HG02759 (cell line): ENCODE data around the gene UNKL.

ENCODE experiments used
- ATAC-seq: cut with Tn5 transposase; IDR thresholded peaks from one replicate; pipeline ENCODE4 v1.9.1; 2021; ENCODE audit warnings: mild to moderate bottlenecking, moderate library complexity; ENCODE audit not compliant: unreplicated experiment

Gene UNKL

DNA sequence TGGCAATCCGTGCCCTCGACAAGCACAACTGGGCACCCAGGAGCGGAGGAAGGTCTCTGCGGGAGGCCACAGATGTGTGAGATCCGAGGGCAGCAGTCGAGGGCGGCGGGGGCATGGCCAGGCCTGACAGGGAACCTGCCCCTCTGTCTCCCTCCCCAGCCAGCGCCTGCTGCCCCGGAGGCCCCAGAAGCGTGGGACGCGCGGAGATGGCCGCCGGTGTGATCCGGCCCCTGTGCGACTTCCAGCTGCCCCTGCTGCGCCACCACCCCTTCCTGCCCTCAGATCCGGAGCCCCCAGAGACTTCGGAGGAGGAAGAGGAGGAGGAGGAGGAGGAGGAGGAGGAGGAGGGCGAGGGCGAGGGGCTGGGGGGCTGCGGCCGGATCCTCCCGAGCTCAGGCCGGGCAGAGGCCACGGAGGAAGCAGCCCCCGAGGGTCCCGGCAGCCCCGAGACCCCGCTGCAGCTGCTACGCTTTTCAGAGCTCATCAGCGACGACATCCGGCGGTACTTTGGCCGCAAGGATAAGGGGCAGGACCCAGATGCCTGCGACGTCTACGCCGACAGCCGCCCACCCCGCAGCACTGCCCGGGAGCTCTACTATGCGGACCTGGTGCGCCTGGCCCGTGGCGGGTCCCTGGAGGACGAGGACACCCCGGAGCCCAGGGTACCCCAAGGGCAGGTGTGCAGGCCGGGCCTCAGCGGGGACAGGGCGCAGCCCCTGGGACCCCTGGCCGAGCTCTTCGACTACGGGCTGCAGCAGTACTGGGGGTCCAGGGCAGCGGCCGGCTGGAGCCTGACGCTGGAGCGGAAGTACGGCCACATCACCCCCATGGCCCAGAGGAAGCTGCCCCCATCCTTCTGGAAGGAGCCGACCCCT is 18.1 kb upstream of the UNKL start:
- ATAC-seq, result no peak

DNA sequence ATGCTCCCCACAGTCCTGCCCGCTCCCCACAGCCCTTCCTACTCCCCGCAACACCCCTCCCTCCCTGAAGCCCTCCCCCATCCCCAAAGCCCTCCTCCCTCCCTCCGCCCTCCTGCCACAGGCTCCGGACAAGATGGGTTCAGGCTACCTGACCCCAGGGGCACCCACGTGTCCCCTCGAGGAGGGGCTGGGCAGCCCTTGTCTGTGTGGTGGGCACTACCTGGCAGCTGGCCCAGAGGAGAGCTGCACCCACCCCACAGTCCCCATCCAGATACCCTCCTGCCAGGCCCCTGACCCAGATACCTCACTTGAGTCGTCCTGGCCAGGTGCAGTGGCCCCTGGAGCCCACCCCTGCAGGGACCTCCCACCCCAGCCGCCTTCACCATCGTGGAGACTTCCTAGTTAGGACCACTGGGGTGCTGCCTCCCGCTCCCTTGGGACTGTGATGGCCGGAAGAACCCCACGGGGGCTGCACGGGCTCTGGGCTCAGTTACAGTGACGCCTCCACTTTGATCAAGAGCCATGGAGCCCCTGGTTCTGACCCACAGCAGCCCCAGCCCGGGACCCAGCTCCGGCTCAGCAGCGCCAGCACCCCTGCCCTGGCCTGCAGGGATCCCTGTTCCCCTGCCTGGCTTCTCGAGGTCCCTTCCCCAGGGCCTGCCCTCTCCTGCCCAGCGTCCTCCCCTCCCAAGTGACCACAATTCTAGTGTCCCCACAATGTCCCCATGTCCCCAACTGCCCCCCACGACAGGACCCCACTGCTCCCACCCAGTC is 17.2 kb upstream of the UNKL start:
- no peak for ATAC-seq

DNA sequence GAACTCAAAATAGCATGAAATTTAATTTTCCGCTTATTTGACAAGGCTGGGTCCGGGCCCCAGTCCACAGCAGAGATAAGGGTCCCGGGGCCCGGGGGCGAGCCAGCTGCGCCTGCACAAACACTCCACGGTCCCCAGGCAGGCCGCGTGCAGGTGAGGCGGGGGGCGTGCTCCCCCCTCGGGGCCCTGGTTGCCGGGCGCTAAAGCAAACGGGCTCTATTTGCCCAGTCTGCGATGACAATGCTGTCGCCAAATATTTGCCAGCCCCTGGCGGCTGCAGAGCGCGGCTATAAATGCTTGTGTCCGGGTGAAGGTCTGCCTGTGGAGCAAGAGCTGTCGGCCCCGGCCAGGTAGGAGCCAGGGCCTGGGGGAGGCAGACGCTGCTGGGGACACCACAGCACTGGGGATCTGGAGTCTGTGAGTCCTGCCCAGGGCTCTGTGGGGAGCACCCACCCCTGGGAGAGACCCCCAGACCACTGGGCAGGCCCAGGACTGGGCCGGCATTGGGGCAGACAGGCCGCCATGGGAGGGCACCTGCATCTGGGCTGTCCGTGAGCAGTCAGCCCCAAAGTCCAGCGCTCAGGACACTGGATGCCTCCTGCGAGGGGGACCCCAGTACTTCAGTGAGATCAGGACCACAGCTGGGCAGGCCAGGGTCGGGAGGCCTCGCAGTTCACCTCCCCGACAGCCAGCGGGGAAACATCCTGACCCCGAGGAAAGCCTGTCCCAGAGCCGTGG is 16.4 kb upstream of the UNKL start, which contains the start of gene PERCC1:
Gene PERCC1, plus strand, starts transcription at position 320 of the 738 bp plus-strand sequence. CDS start 1,516 bp downstream, outside the sequence.
- no peak for ATAC-seq

GRCh38 chr16:1430214-1430758 is 15.8 kb upstream of the UNKL start:
- ATAC-seq, result no peak

DNA sequence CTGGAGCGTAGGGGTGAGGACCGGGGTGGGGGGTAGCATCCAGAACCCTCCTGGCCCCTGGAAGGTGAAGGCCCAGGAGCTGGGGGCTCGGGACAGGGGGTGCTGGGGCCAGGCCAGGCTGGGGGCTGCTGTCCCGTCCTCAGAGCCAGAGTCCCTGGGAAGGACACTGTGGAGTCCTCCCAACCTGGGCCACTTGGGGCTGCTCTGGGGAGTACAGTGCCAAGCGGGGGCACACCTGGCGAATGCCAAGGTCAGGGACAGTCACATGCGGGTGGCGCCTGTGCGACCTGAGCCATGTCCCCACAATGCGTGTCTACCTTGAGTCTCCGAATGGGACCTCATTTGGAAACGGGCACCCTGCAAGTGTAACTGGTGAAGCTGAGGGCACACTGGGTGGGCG is 15.1 kb upstream of the UNKL start:
- ATAC-seq, result no peak

DNA sequence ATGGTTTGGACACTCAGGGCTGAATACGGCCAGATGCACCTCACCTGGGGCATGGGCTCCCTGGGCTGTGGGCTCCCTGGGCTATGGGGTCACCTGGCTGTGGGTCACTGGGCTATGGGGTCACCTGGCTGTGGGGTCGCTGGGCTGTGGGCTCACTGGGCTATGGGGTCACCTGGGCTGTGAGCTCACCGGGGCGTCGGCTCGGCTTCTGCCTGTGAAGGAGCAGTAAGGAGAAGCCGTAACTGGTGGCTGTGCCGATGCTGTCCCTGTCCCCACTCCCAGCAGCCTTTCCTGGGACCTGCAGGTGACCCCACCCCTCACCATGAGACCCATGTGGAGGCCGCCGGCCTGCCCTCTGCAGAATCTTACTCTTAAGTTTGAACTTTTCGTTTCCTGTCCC is 14.5 kb upstream of the UNKL start:
- ATAC-seq, result no peak

- ATAC-seq, result peak; percentile 45
Measured at GRCh38 chr16:1428511-1428910, 14.0 kb upstream of the UNKL start.

DNA sequence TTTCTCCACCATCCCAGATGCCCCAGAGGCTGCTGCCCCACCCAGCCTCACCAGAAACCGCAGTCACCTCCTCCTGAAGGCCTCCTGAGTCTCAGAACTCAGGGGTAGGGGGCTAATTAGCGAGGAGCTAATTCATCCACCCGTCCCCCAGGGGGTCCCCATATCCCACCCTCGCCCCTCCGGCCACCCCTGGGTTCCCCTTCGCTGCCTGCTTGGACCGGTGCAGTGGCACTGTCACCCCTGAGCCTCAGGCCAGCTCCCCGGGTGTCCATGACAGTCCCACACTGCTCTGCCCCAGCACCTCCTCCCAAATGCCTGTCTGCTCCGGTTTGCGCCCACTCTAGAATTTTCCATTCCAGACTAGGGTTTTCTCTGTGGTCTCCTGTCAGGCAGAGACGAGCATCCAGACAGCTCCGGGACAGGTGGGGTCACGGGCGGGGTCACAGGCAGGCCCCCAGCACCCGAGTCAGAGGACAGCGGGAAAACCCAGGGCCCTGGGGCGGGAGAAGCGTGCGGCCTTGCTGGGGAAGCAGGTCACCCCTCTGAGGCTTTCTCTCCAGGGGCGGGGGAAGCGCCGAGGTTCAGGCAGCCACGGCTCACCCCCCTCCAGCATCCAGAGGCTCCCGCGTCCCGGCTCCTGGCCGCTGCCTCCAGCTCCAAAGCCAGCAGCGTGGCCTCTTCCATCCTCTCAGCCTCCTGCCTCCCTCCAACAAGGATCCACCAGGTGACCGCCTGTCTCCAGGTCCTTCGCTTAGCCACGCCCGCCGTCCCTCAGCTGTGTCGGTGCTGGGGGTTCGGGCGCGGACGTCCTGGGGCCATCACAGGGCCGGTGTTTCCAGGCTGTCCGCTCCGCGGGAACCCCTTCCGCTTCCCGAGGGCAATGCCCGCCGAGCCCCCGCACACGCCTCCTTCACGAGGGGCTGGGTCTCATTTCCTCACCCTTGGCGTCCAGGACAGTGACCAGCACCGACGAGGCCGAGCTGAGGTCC is 13.3 kb upstream of the UNKL start:
- ATAC-seq, result no peak

DNA sequence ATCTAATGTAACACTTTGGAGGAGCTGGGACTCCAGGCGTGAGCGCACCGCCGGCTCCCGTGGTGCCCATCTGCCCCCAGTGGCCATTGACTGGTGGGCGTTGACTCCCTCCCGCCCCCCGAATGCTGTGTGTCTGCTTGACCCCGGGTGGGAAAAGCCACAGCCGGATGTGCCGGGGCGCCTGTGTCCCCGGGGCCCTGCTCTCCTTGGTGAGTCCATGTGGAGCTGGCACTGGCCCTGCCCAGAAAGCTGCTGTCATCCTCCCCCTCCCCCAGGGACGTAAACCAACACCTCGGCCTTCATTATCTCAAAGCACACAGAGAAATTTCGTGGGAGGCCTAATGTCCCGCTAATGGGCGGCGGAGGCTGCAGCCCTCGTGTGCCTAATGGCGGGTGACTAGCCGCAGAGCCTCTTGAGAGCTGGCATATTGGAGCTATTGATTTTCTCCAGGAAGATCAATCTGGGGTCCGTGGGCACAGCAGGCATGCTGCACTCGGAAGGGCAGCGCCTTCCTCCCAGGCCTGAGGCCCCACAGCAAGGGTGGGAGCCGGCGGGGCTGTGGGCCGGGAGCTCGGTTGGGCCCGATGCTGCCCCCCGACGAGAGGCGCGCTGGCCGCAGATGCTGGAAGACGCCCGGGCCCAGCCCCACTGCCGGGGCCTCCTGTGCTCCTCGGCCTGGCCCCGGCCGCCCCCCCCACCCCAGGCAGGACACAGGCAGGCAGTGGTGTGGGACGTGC is 12.4 kb upstream of the UNKL start:
- ATAC-seq, result no peak

GRCh38 chr16:1425616-1426370 is 11.3 kb upstream of the UNKL start:
- ATAC-seq, result no peak

DNA sequence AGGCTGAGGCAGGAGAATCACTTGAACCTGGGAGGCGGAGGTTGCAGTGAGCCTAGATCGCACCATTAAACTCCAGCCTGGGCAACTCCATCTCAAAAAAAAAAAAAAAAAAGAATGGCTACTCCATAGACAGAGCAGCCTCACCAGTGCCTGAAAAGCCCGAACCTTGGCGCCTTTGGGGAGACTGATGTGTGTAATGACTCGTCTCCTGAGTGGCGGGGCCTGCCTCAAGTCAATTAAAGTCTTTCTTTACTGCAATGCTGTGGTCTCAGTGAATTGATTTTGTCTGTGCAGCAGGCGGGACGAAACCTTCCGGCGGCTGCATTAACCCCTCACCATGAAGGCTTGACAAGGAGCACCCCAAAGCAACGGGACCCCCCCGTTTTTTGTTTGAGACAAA is 9.5 kb upstream of the UNKL start:
- no peak for ATAC-seq

- no peak for ATAC-seq
Measured at GRCh38 chr16:1422076-1422475, 7.6 kb upstream of the UNKL start.

- ATAC-seq, result peak; percentile 3
Measured at GRCh38 chr16:1420111-1420539, 5.6 kb upstream of the UNKL start.

DNA sequence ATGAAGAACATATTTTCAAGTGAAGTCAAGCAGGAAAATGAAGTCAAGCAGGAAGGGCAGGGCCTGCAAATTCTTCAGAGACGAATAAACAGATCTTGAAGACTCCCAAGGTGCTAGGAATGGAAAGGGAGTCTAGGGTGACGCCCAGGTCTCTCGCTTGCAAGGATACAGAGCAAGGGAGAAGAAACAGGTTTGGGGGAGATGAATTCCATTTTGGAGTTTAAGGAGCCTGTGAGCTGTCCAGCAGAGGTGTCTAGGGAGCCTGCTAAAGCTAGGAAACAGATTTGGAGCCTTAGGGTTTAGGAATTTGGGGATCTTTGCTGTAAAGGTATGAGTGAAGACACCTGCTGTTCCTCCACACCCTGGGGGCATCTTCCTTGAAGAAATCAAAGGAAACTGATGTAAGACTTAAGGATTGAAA is 2.0 kb upstream of the UNKL start:
- ATAC-seq, result no peak

DNA sequence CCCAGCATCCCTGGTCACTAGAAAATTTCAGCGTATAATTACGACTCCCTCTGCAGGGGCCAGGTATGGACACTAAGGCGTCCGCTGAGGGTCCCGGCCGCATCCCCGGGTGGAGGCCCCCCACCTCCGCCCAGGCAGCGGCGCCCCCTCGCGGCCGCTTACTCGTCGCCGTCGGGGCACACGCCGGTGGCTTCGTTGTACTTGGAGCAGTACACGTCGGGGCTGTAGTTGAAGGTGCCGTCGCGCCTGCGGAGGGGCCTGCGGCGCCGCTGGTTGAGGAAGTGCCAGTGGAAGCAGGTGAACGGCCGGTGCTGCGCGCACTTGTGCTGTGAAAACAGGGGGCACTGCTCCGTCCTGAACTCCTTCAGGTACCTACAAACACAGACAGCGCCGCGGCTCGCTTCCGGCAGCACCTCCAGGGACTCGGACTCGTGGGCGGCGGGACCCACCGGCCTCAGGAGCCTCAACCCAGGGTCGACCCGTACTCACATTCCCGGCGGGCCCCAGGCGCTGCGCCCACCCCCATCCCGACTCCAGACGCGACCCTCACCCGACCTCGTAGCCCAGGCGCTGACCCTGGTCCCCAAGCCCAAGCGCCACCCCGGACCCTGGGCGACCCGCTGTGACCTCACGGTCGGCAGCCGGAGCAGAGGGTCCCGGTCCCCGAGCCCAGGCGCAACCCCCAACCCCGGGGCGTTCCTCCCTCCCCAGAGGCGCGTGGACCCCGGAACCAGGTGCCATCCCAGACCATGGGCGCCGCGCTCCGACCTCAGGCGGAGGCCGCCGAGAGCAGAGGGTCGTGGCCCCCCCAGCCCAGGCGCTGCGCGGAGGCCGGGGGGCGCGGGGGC is 596 bp downstream of the UNKL start:
- ATAC-seq, result peak; percentile 49

DNA sequence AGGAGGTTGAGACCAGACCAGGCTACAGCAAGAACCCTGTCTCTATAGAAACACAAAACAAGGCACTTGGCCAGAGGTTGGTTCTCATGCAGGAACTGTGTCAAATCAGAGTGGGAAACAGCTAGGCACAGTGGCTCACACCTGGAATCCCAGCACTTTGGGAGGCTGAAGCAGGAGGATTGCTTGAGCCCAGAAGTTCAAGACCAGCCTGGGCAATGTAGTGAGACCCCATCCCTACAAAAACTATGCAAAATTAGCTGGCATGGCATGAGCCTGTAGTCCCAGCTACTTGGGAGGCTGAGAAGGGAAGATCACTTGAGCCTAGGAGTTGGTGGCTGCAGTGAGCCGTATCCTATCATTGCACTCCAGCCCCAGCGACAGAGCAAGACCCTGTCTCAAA is 1.7 kb downstream of the UNKL start:
- no peak for ATAC-seq

- peak; percentile 86 for ATAC-seq
Measured at GRCh38 chr16:1408171-1408837, 6.2 kb downstream of the UNKL start.
